Airway epithelial cell (primary cell): ENCODE data around the gene PTPRC. TPM values are rescaled to one million over a fixed set of nuclear protein-coding genes. Genes with fewer than 3 reads are reported as not detected.

Experiments
- total RNA-seq: library from RNA; depleted of rRNA; stranded (reverse); fragments of >200 nt; gene quantifications from 2 replicates; pipeline ENCODE4 v1.2.3, GENCODE V29; 2015

The PTPRC gene
- not detected in 2 replicates for total RNA-seq

GRCh38 chr1:198638894-198639635 is at the start of gene PTPRC:
Gene PTPRC (plus strand): TSS chr1:198639040. CDS start chr1:198639269, 229 bp downstream.

Other genes with a start within 250 kb of the PTPRC start
- not detected in 2 replicates for gene ATP6V1G3, start 98.4 kb upstream of the PTPRC start, total RNA-seq